GM18858 (cell line): ENCODE data around the gene DYNLT1.
"Not testable (repeated sequence)": the region's sequence is repeated elsewhere in the genome, so short reads cannot be mapped to it uniquely, and the experiment has no call there.

Experiments used
- ATAC-seq: cut with Tn5 transposase; IDR thresholded peaks from one replicate; pipeline ENCODE4 v1.9.1; 2021; ENCODE audit not compliant: unreplicated experiment

DYNLT1 gene

GRCh38 chr6:158663625-158664165, 19.2 kb upstream of the DYNLT1 start:
- ATAC-seq: no peak

GRCh38 chr6:158662954-158663624, 18.5 kb upstream of the DYNLT1 start:
- no peak for ATAC-seq

DNA sequence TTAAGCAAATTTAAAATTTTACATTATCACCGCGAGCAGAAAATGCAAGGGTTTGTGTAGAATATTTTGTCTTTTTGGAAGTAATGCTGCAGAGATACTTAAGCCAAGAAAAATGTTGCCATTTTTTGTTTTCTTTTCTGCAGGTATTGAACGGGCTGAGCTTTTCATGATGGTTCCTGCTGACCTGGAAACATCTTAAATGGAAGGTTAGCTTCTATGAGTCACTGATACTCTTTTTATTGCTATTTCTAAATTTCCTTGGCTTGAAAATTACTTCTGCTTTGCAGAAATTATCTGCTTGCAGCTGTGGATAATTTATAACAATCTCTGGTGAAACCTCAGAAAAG, 18.0 kb upstream of the DYNLT1 start:
- no peak for ATAC-seq

- ATAC-seq: no peak
Measured at GRCh38 chr6:158661156-158661685, 16.7 kb upstream of the DYNLT1 start.

DNA sequence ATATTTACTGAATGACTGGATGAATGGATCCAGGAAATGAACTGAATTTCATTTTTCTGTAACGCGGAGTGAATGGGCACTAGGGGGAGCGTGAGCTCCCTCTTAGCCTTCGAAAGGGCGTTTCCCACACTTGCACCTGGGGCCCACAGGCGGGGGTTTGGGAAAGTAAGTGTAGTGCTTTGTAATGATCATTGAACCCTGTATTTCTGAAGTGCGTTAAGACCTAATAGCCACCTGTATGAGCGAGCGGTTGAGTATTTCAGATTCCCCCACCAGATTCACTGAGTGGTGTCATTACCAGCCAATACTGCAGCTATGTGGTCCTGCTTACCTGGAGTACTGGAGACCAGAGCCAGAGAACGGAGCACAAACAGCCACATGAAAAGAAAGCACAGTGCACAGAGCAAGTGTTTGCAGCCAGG, 15.8 kb upstream of the DYNLT1 start:
- ATAC-seq: no peak

- not testable (repeated sequence) for ATAC-seq
Measured at GRCh38 chr6:158656986-158657385, 12.4 kb upstream of the DYNLT1 start.

DNA sequence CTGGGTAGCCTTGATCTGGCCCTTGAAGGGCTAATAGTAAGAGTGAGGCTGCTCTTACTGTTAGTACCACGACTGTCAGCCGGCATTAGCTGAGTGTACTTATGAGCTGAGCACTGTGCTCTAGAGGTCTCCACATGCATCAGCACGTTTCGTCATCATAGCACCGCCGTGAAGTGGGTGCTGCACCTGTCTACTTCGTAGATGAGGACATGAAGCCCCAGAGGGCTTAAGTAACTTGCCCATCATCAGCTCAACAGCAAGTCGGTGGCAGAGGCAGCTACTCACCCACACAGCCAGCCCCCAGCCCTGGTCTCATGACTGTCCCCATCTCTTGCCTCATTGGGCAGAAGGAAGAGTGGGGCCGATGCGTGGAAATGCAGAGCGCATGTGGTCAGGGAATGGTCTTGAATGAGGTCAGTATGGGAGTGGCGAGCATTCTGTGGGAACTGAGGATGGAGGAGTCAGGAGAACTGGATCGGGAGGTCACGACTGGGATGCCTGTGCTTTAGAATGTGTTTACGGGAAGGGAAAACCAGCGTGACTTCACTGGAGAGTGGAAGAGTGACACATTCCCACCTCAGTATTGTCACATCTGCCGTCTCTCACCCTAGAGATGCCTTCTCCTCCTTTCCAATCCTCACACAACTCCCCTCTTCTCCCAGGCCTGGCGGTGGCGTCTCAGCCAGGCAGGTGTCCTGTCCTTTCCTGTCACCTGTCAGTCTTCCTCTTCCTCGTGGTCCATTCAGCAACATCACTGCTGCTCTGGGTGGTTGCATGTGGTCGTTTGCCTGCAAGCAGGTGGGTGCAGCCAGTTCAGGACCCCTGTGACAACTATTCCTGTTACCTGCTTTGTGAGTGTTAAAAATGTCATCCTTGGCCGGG, 11.3 kb upstream of the DYNLT1 start:
- ATAC-seq: no peak

GRCh38 chr6:158654960-158655489, 10.5 kb upstream of the DYNLT1 start:
- ATAC-seq: no peak

DNA sequence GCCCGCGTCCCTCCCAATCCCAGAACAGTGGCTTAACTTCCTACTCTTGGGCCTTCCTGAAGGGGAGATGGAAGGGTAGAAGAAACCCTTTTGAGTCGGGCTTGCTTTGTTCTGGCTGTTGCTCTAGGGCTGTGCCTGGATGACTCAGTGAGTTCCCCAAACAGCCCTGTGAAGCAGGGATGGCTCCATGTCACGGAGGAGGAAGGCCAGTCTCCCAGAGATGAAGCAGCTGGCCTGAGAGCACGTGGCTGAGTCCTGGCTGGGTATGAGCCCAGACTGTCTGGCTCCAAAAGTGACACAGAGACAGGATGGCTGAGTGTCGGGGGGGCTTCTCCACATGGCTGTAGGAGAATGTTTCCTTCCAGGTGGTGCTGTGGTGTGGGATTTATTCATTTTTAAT, 10.0 kb upstream of the DYNLT1 start:
- no peak for ATAC-seq

- peak; percentile 54 for ATAC-seq
Measured at GRCh38 chr6:158653577-158654354, 9.2 kb upstream of the DYNLT1 start.

DNA sequence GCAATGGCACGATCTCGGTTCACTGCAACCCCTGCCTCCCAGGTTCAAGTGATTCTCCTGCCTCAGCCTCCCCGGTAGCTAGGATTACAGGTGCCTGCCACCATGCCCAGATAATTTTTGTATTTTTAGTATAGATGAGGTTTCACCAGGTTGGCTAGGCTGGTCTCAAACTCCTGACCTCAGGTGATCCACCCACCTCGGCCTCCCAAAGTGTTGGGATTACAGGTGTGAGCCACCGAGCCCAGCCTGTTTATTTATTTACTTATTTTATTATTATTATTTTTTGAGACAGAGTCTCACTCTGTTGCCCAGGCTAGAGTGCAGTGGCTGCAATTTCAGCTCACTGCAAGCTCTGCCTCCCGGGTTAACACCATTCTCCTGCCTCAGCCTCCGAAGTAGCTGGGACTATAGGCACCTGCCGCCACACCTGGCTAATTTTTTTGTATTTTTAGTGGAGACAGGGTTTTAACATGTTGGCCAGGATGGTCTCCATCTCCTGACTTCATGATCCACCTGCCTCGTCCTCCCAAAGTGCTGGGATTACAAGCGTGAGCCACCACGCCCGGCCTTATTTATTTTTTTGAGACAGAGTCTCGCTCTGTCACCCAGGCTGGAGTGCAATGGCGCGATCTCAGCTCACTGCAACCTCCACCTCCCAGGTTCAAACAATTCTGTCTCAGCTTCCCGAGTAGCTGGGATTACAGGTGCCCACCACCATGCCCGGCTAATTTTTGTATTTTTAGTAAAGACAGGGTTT, 7.6 kb upstream of the DYNLT1 start:
- ATAC-seq: not testable (repeated sequence)

DNA sequence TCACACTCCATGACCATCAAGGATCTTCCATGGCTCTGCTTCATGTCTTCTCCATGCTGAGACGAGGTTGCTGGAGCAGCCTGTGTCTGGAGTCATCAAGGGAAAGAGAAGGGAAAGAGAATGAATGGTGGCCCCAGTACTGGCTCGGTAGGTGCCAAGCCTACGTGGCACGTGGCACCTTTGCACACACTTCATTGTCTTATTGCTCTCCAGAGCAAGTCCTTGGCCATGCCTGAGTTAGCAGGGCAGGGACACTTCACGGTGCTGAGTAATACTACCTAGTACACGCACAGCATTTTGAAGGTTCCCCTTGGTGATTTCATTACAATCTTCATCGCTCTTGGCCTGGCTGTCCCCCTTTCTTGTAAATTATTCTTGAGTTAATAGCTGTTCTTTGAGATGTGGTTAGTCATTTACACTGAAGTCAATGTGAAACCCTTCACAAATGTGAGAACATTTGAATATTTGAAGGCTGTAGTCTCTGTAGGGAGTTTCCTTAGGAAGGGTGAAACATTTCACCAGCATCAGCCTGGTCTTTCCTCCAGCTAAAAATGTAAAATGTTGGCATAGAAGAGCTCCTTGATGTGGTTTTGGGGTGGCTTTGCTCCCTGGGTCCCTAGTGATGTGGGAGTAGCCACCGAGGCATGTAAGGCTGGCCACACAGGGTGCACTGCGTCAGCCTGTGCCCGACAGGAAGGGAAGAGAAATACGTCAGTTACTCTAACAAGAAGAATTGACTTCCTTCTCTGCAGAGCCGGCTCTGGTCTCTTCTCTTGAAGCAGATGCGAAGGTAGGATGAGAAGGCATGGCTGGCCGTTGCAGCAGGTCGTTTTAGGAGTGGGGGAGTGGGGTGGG, 5.0 kb upstream of the DYNLT1 start, which contains the start of gene SYTL3:
Gene SYTL3, plus strand, starts transcription at position 766 of the 855 bp plus-strand sequence. CDS start 13,215 bp downstream, outside the sequence.
- ATAC-seq: peak; percentile 33

- peak; percentile 35 for ATAC-seq
Measured at GRCh38 chr6:158648682-158649131, 4.2 kb upstream of the DYNLT1 start.

DNA sequence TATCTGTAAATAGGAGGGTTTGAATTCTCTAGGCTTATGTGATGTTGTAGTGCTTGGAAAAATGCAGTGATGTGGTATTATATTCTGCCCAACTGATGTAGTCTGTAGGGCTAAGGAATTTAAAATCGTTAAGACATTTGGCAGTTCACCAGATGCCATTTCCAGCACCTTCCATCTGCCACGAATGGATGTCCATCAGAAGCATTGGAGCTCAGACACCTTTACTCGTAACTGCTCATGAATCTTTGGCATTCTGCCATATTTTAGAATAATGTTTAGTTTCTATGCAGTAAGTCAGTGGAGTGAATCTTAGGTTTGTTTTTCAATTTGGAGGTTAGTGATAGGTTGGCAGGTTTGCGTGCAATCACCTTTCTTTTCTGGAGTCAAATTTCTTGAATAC, 3.0 kb upstream of the DYNLT1 start:
- no peak for ATAC-seq

GRCh38 chr6:158646023-158646910, 1.7 kb upstream of the DYNLT1 start:
- no peak for ATAC-seq

GRCh38 chr6:158645064-158646022, 800 bp upstream of the DYNLT1 start:
- ATAC-seq: no peak

DNA sequence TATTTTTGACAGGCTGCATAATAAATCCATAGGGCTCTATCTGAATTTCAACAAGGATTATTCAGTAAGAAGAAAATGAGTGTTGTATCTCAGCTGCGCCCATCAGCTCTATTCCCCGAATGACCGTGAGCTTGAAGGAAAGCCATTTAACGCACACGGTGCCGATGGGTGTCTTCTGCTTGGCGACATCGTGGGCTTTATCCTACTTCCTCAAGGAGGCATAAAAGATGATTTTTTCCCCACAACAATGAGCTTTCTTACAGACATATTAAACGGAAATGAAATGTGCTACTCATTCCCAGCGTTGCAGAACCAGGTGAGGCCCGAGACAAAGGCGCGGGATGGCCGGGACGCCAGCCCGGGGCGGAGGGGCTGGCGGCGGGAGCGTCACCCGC, 710 bp downstream of the DYNLT1 start:
- ATAC-seq: peak; percentile 0
